ENCODE results near the gene ADCY1.

The ADCY1 gene

DNA sequence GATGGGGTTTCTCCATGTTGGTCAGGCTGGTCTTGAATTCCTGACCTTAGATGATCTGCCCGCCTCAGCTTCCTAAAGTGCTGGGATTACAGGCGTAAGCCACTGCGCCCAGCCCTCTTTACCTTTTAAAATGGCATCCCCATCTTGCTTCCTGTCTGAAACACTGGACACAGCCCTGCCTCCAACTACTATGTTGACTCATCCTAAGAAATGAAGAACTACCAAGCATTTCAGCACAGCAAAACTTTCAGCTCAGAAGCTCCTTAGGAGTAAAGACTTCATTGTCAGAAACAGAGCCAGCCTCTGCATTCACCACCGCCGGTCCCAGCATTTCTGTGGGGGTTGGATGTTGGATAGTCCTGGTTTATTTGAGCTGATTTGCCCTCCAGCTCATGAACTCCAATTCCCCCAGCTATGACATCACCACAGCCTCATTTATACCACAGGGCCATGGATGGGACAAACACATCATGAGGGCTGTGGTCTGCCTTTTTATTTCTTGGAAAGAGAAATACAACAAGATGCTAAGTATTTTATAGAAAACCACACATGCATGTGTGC is 123.5 kb downstream of the ADCY1 start:
- DNase-seq, result no peak

DNA sequence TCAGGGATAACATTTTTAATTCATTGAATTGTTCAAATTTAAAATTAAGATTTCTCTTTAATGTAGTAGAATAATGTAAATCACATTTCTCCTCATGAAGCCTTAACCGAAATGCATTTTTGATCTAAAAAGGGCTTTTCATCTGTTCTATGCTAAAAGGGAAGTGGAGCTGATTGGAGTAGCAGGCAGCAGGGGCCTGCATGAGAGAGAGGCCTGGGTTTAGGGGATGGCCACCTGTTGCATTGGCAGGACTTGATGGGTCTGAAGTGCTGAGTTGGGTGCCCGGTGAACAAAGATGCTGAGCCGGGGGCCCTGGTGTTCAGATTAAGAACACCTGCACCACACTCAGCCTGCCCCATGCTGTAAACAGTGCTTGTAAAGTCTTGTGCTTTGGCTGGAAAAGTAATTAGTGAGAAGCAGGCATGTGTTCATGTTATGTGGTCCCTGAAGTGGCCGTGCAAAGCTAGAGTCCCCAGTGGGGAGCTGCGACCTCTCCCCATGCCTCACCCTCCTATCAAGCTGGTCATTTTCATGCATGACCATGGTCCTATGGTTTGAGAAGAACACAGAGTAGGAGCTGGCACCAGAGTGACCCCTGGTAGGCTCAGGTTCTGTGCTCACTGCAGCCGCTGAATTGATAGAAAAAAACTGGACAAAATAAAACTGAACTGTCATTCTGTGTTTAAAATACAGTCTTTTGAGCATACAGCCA is 124.3 kb downstream of the ADCY1 start:
- no peak for DNase-seq

DNA sequence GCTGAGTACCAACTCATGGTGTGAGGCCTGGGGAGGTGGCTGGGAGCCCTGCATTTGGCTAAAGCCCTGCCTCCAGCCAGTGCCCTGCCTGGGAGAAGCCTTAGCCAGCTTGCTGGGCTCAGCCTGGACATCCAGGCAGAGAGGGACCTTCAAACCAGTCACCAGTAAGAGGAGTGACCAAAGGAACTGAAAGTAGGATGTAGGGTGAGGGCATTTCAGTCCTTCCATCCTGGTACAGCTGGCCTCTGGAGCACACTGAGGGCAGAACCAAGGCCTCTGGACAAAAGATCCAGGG is 124.8 kb downstream of the ADCY1 start:
- no peak for DNase-seq

DNA sequence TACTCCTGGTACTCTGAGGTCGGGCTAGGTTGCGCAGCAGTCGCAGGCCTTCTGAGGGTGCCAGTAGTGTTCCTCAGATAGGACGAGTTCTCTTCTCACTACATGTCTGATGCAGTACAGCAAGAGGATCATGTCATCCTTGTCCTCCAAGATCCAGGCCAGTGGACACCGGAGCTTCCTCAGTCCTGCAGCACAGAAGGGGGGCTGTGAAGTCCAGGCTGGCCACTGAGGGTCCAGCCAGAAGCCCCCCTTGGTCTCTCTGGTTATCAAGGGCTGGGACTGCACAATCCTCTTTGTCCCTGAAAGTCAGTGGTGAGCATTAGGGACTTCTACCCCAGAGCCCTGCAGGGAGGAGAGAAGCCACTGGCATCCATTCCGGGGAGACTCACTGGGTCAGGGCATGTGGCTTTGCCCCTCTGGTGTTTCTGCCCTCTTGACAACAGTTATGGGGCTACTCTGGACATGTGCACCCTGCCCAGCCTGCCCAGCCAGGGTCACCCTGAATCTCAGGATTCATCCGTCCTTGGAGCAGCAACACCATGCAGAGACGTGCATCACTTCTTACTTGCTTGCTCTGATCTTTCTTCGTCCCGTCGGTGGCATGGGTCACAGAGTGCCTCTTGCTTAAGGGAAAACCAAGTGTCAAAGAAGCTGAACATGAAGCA is 125.7 kb downstream of the ADCY1 start:
- DNase-seq, result no peak

DNA sequence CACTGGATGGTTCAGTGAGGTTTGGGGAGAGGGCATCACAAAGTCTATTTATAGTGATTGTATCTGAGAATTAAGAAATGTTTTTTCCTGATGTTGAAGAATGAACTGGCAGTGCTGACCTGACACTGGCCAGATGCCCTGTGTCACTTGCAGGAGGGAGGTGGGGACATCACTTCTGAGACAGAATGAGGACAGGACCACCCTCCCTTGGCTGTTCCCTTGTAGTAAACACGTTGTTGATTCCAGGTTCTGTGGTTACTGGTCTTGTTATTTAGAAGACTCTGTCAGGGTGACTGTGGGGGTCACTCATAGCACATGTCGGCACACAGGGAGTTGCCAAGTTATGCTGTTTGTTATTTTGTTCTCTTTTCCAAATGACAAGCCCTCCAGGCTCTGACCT is 126.4 kb downstream of the ADCY1 start:
- no peak for DNase-seq

DNA sequence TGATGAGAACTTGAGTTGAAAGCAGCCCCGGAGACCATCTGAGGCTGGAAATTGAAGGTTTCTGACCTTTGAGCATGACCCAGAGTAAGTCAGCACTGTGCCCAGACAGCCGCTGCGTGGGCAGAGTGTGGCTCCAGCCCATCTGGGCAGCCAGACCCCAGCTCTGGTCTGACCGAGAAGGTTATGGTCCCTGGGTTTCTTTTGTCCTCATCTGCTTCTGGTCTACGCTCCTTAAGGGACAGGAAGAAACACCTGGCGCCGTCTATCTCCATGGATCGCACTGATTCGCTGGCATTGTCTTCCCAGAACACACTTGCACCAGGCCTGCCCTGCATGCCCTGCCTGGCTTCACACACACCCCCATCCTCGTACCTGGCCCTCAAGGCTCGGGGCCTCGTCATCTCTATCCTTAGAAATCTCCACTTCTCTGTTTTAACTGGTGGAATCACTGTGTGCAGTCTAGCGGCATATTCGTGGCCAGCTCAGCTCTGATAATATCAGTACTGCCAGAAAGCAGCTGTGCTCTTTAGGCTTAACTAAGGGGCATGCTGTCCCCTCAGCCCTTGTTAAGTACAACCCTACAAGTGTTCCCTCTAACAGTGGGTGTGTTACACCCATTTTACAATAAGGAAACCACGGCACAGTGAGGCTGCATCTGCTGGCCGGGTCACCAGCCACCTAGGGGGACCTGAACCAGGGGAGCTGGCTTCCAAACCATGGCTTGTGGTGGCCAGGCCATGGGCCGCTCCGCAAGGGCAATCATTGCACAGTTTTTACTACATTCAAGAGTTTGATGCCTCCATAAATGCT is 127.7 kb downstream of the ADCY1 start:
- no peak for DNase-seq

DNA sequence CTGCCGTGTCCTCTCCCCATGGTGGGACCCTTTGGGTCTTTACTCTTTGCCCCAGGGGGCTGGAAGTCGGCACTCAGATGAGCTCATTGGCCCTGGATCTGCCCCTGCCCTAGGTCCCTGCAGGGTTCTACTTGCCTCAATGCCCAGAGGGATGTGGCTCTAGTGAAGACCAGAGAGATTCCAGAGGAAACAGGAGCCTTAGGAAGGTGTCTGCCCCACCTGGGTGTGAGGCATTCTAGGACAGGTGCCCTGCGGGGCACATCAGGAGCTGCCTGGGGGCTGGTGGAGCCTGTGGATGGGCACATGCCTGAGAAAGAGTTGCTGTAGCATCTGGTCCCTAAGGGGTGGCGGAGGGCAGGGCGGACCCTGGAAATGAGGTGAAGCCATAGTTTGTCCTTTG is 128.6 kb downstream of the ADCY1 start:
- no peak for DNase-seq

DNA sequence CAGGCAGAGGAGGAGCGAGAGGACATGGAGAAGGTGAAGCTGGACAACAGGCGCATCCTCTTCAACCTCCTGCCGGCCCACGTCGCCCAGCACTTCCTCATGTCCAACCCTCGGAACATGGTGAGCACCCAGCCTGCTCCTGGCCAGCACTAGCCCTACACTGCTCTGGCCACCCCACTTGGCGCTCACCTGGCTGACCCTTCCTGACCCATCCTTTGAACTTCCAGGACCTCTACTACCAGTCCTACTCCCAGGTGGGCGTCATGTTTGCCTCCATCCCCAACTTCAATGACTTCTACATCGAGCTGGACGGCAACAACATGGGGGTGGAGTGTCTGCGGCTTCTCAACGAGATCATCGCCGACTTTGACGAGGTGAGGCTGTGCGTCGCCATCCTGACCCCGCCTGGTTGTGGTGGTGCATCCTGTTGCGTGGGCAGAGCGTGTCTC is 129.2 kb downstream of the ADCY1 start:
- no peak for DNase-seq

DNA sequence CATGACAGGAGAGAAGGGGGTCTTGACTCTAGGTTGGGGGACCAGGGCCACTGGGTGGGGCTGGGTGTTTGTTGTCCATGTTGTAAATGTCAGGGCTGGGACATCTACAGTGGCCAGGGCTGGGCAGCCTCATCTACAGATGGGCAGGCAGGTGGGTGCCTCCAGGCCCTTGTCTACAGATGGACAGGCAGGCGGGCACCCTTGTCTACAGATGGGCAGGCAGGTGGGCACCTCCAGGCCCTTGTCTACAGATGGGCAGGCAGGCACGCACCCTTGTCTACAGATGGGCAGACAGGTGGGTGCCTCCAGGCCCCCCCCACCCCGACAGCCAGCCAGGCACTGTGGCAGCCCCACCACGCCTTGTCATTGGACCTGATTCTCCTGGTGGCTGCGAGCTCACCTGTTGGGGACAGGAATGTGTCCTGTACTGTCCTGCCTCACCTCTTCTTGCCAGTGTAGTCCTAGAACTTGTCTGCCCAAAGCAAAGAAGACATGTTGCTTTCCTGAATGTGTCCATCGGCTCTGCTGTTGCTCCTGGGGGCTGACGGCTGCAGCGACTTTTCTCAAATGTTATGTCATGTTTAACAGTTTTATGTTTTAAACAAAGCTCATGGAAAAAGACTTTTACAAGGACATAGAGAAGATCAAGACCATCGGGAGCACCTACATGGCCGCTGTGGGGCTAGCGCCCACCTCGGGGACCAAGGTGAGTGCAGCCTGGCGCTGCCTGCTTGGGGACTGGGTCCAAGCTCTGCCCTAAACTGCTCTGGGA is 129.9 kb downstream of the ADCY1 start:
- no peak for DNase-seq

DNA sequence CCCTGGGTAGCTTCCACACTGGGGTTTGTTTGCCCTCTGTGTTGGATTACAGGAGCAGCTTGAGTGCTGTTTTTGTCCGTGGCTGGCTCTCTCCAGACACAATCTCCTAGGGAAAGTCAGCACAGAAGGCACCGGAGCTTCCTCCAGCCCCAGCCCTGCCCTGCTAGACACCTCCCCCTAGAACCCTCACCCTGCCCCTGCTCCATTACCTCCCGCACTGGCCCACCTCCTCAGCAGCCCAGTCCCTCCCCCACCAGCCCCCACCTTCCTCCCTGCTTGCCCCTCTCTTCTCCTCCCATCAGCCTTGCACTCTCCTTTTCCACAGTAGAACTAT is 130.5 kb downstream of the ADCY1 start:
- DNase-seq, result no peak

DNA sequence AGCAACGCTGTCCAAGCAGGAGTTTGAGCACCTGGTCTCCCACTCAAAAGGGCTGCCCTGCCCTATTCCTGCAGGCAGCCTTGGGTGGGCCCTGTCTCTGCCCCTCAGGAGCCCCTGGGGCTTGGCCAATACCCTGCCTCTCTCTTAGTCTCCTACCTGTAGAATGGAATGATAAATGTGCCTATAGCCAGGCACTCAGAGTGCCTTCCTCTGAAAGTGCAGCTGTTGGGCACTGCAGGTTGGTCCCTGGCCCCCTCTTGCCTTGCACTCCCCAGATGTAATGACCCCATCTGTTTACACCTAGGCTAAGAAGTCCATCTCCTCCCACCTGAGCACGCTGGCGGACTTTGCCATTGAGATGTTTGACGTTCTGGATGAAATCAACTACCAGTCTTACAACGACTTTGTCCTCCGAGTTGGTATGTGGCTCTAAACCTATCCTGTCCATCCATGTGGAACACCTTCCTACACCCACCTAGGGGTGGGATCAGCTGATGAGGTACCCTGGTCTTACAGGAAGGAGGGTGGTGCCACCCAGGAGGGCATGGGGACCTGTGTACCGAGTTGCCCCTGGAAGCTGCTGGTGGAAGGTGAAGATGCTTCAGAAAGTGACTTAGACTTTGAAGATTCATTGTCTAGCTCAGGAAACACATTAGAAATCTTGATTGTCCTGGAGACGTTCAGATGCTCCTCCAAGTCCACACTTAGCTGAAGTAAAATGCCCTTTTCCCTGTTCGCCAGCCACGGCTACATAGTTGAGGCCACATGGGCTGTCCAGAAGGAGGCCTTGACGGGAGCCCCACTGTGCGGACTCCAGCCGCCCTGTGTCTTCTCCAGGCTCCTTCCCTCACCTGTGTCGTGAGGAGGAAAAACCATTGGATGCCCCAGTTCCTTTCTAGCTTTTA is 134.1 kb downstream of the ADCY1 start:
- DNase-seq, result no peak

DNA sequence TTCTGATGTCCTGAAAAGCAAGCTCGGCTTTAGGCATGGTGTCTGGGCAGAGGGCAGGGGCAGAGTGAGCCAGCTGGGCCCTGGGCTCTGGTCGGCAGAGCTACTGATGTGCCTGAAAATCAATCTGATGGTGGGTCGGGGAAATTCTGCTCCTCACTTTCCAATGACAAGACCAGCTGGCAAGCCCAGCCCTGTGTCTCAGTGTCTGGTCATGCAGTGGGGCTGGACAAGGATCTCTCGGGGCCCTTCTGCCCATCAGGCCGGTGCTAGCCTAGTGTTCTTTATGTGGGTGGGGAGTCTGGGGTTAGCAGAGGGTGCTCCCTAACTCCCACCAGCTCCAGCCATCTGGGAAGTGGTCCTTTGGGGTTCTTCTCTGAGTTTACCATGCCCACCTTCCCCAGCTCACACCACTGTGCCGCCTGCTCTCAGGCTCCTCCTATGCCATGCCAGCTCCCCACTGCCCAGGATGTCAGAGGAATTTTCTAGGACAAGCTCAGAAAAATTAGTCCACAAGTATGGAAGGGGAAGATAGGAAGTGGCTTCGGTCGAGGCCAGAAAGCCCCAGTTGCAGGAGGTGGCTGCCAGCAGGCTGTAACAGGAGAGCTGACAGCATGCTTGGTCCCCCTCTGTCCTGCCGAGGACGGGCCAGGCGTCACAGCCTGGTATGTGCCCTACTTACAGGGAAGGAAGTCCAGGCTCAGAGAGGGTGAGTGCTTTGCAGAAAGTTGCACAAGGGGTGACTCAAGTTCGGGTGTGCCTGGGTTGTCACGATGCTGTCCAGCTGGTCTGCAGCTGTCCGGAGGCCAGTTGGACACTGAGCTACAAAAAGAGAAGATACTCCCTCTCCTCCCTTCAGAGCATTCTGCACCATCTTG is 135.2 kb downstream of the ADCY1 start:
- DNase-seq, result no peak

DNA sequence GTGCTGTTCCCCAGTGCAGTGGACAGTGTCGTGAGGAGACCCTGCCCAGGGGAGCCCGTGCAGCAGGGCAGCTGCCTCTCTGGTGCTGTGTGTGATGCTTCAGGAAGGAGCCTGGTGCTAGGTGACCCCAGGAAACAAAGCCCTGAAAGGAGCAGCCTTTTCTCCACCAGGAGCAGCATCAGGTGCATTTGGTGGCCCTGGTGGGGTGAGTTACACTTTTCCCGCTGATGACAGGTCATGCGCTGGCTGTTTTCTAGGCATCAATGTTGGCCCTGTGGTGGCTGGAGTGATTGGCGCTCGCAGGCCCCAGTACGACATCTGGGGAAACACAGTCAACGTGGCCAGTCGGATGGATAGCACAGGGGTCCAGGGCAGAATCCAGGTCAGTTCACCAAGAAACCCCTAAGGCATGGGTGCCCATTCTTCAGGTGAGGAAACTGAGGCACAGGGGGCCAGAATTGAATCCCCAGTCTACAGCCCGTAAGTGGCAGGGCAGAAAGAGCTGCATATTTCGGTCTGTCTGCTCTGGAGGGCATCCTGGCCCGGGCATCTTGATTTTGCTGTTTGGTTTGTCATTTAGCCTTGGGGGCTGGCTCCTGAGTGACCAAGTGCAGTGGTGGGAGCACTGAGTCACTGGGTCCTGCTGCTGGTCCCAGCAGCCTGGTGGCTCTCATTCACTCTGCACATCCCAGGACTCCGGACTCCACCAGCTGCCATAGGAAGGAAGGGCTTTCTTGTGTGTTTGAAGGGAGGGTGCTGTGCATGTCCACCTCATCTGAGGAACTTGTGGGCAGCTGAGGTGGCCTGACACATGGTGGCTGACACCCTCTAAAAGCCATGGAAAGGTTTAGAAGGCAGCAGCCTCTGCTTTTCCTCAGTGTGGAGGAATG is 136.3 kb downstream of the ADCY1 start:
- DNase-seq, result no peak

DNA sequence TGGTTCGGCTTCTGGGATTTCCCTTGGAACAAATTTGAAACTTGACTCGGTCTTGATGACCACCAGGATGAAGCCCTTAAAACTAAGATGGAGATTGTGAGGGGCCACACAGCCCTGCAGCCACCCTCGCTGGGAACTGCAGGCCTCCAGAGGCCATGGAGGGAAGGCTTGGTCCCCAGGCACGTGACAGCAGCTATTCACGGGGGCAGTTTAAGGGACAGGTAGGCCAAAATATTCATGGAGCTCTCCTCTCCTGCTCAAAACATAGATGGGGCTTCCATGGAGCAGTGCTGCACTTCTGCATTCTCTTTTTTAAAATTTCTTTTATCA is 137.0 kb downstream of the ADCY1 start:
- DNase-seq, result no peak

DNA sequence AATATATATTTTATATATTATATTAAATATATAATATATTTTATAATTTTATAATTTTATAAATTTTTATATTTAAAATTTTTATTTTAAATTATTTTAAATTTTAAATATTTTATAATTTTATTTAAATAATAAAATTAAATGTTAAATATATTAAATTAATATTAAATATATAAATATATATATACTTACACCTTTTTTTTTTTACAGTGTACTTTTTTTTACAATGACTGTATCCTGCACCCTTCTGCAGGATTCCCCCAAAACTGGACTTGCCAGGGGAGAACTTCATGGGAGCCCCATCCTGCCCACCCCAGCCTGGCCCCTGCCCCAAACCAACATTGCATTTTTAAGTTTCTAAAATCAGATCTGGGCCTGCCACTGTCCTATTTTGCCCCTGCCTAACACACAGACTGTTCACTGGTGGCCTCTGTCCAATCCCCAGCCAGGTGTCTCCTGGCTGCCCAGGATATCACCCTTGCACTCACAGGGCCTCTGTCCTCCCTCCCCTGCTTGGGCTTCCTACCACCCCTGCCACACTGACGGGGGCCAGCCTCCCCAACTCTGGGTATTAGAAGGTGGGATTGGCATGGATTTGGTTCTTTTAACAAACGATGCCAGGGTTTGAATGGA is 138.0 kb downstream of the ADCY1 start:
- no peak for DNase-seq

DNA sequence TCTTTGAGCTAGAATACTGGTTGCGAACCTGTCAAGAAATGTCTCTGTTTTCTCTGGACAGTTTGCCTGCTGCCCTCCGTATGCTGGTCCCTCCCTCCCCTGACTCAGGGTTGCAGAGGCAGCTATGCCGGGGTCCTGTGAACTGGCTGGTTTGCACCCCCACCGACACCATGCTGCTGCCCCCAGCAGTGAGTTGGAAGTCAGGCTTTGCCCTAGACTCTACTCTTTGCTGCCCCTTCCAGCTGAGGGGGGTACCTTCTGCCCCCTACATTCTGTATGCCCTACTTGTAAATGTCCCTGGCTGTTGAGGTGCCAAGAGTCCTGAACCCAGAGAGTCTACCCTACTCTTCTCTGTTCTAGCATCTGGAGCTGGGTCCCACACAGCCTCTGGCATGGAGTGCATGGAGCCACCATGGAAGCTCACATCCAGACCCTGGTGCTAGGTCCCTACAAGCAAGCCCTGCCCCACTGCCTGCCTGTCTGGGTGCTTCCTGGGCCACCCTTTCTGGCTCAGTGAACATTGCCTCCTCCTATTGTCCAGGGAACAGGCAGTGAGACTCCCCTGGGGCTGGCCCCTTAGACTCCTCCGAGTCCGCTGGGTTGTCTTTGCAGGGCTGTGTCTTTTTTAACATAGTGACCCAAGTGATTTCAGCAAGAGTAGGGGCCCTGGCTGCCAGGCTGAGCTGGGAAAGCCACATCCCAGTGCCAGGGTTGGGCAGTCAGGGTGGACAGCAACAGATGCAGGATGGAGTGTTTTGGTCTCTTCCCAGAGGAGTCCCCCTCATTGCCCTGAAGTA is 138.9 kb downstream of the ADCY1 start:
- no peak for DNase-seq

DNA sequence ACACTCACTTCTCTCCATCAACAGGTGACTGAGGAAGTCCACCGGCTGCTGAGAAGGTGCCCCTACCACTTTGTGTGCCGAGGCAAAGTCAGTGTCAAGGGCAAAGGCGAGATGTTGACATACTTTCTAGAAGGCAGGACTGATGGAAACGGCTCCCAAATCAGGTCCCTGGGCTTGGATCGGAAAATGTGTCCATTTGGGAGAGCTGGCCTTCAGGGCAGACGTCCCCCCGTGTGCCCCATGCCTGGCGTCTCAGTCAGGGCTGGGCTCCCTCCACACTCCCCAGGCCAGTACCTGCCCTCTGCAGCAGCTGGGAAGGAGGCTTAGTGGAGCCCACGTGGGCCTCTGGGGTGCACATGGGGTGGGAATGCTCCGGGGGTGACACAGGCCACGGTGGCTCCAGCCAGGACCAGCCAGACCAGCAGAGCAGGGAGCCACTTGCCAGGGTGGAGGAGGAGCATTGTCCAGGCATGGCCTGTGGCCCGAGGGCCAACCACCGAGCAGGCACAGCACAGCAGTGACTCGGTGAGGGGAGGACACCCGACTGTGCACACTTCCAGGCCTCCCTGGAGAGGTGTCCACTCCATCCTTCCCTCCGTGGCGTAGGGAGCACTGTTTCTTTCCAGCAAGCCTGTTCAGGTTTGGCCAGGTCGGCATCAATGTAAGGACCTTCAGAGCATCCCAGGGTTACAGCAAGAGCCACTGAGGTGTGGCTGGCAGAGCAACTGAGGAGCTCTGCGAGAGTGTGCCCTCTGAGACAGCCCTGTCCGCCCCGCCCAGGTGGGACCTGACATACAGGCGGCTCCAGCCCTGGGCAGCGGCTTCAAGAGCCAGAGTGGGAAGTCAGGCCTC is 139.7 kb downstream of the ADCY1 start:
- no peak for DNase-seq

DNA sequence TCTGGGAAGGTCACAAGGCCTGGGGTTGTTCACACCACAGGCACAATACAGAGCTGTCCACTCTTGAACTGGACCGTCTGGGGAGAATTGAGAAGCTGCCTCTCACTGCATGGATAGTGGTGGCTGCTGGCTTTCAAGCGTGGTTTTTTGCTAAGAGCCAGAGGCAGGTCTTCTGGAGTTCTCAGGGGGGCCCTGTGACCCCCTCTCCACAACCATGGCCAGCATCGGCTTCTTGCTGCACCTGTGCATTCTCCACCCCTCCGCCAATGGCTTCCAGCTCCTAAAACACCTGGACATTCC is 140.3 kb downstream of the ADCY1 start:
- DNase-seq, result no peak

Measured in CD4-positive, alpha-beta T cell treated with Interleukin-6 for 4 hours (primary cell).